Measurements from ENCODE around the gene LAPTM5. TPM values are rescaled to one million over a fixed set of nuclear protein-coding genes. Genes with fewer than 3 reads are reported as not detected.

LAPTM5 gene
- total and polyA plus RNA-seq, 2 of the 8 experiments (the other 6 are each of a cell fraction or from before 2014, with no cell fraction given): 0.37 to 1.4 TPM

DNA sequence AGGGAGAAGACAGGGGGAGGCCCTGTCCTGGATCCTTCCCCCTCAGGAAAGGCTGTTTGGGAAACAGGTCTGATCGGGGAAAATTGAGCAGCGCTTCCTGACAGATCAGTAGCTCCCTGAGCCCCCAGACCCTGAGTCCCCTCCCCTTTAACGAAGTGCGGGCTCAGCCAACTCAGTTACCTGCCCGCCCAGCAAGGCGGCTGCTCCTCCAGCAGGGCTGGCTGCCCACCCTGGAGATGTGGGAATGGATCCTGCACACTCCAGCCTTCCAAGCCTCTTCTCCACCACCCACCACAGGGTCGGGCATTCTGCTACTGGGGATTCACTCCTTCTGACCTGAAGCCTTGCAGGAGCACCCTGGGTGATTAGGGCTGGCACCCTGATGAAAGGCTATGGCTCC lies 27.6 kb upstream of the LAPTM5 start (continued):
- TF ChIP-seq, protein P1, sequence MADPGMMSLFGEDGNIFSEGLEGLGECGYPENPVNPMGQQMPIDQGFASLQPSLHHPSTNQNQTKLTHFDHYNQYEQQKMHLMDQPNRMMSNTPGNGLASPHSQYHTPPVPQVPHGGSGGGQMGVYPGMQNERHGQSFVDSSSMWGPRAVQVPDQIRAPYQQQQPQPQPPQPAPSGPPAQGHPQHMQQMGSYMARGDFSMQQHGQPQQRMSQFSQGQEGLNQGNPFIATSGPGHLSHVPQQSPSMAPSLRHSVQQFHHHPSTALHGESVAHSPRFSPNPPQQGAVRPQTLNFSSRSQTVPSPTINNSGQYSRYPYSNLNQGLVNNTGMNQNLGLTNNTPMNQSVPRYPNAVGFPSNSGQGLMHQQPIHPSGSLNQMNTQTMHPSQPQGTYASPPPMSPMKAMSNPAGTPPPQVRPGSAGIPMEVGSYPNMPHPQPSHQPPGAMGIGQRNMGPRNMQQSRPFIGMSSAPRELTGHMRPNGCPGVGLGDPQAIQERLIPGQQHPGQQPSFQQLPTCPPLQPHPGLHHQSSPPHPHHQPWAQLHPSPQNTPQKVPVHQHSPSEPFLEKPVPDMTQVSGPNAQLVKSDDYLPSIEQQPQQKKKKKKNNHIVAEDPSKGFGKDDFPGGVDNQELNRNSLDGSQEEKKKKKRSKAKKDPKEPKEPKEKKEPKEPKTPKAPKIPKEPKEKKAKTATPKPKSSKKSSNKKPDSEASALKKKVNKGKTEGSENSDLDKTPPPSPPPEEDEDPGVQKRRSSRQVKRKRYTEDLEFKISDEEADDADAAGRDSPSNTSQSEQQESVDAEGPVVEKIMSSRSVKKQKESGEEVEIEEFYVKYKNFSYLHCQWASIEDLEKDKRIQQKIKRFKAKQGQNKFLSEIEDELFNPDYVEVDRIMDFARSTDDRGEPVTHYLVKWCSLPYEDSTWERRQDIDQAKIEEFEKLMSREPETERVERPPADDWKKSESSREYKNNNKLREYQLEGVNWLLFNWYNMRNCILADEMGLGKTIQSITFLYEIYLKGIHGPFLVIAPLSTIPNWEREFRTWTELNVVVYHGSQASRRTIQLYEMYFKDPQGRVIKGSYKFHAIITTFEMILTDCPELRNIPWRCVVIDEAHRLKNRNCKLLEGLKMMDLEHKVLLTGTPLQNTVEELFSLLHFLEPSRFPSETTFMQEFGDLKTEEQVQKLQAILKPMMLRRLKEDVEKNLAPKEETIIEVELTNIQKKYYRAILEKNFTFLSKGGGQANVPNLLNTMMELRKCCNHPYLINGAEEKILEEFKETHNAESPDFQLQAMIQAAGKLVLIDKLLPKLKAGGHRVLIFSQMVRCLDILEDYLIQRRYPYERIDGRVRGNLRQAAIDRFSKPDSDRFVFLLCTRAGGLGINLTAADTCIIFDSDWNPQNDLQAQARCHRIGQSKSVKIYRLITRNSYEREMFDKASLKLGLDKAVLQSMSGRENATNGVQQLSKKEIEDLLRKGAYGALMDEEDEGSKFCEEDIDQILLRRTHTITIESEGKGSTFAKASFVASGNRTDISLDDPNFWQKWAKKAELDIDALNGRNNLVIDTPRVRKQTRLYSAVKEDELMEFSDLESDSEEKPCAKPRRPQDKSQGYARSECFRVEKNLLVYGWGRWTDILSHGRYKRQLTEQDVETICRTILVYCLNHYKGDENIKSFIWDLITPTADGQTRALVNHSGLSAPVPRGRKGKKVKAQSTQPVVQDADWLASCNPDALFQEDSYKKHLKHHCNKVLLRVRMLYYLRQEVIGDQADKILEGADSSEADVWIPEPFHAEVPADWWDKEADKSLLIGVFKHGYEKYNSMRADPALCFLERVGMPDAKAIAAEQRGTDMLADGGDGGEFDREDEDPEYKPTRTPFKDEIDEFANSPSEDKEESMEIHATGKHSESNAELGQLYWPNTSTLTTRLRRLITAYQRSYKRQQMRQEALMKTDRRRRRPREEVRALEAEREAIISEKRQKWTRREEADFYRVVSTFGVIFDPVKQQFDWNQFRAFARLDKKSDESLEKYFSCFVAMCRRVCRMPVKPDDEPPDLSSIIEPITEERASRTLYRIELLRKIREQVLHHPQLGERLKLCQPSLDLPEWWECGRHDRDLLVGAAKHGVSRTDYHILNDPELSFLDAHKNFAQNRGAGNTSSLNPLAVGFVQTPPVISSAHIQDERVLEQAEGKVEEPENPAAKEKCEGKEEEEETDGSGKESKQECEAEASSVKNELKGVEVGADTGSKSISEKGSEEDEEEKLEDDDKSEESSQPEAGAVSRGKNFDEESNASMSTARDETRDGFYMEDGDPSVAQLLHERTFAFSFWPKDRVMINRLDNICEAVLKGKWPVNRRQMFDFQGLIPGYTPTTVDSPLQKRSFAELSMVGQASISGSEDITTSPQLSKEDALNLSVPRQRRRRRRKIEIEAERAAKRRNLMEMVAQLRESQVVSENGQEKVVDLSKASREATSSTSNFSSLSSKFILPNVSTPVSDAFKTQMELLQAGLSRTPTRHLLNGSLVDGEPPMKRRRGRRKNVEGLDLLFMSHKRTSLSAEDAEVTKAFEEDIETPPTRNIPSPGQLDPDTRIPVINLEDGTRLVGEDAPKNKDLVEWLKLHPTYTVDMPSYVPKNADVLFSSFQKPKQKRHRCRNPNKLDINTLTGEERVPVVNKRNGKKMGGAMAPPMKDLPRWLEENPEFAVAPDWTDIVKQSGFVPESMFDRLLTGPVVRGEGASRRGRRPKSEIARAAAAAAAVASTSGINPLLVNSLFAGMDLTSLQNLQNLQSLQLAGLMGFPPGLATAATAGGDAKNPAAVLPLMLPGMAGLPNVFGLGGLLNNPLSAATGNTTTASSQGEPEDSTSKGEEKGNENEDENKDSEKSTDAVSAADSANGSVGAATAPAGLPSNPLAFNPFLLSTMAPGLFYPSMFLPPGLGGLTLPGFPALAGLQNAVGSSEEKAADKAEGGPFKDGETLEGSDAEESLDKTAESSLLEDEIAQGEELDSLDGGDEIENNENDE (IDR thresholded peaks at IDR 0.05; ENCODE audit: insufficient replicate concordance, low read length): no peak
- TF ChIP-seq CTBP2 (IDR thresholded peaks at IDR 0.05; ENCODE audit: borderline replicate concordance, insufficient read depth, insufficient read length, low read length) (no peak), EZH2 (IDR thresholded peaks at IDR 0.05; ENCODE audit: low read depth, low read length, severe bottlenecking) (no peak), RBBP5 (IDR thresholded peaks at IDR 0.05; ENCODE audit: borderline replicate concordance, low read depth, low read length) (no peak), JUND (IDR thresholded peaks at IDR 0.05; ENCODE audit: low read length) (no peak), KDM5A (IDR thresholded peaks at IDR 0.05; ENCODE audit: low read length) (no peak), CEBPB (IDR thresholded peaks at IDR 0.05; ENCODE audit: low read depth, low read length) (no peak), SIX5 (IDR thresholded peaks at IDR 0.05; ENCODE audit: low read depth, low read length) (no peak), SAP30 (IDR thresholded peaks at IDR 0.05; ENCODE audit: insufficient read depth, insufficient replicate concordance, low read length) (no peak), JUN (IDR thresholded peaks at IDR 0.05; ENCODE audit: low read depth, low read length) (no peak), GTF2F1 (IDR thresholded peaks at IDR 0.05; ENCODE audit: borderline replicate concordance, low read depth, low read length) (no peak), NANOG (IDR thresholded peaks at IDR 0.05; ENCODE audit: insufficient read depth, low read depth, low read length, poor library complexity, severe bottlenecking) (no peak)
